IMR-90 (cell line): ENCODE measurements around the gene COX6A1. TPM values are rescaled to one million over a fixed set of nuclear protein-coding genes. Genes with fewer than 3 reads are reported as not detected.

Experiments
- POLR2A ChIP-seq: IDR thresholded peaks from 2 replicates; pipeline ENCODE4 v1.6.1; 2012; ENCODE audit warnings: mild to moderate bottlenecking, low read depth, low read length
- polyA plus RNA-seq, 3 experiments: library from polyadenylated mRNA; depleted of rRNA; stranded (reverse); fragments of >200 nt; gene quantifications; 2 replicates each; pipeline ENCODE4 v1.2.3, GENCODE V29; 2012; ENCODE audit warnings: low replicate concordance in 1 of 3
- total RNA-seq: library from RNA; depleted of rRNA; stranded (reverse); fragments of >200 nt; gene quantifications from 2 replicates; pipeline ENCODE4 v1.2.3, GENCODE V29; 2012
- TF ChIP-seq, protein P1 (sequence below): fragments of 150-350 bp; IDR thresholded peaks from 2 replicates; pipeline ENCODE4 v1.6.1; 2016; ENCODE audit warnings: low read depth, mild to moderate bottlenecking, low read length, moderate library complexity, borderline replicate concordance

COX6A1 gene
- total and polyA plus RNA-seq, 2 of the 4 experiments (the other 2 are of a cell fraction) = 396 to 541 TPM

DNA sequence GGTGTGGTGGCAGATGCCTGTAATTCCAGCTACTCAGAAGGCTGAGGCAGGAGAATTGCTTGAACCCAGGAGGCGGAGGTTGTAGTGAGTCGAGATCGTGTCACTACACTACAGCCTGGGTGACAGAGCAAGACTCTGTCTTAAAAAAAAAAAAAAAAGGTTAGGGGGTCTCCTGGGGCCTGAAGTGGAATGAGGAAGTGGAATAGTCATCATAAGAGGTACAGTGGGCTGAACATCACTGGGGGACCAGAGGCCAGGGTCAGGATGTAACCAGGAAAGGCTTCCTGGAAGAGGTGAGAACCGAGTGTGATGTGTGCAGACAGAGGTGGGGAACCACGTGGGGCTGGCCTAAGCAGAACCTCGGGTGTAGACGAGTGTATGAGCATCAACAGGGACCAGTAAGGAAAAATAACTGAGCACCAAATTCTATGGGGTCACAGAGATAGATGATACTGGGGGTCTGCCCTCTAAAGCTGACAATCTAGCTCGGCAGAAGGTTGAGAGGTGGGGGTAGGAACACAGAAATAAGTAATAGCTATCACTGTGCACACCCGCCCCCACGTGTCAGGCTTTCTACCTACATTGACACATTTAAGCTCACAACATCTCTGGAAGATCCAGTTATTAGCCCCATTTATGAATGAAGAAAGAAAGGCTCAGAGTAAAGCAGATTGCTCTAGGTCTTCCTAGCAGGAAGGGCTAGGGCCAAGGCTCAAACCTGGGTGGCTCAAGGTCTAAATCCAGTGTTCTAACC lies 5.0 kb upstream of the COX6A1 start (continued):
- TF ChIP-seq, protein P1, sequence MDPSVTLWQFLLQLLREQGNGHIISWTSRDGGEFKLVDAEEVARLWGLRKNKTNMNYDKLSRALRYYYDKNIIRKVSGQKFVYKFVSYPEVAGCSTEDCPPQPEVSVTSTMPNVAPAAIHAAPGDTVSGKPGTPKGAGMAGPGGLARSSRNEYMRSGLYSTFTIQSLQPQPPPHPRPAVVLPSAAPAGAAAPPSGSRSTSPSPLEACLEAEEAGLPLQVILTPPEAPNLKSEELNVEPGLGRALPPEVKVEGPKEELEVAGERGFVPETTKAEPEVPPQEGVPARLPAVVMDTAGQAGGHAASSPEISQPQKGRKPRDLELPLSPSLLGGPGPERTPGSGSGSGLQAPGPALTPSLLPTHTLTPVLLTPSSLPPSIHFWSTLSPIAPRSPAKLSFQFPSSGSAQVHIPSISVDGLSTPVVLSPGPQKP = no peak
- no peak for TF ChIP-seq POLR2A
